Stimulated activated CD8-positive, alpha-beta memory T cell treated with anti-CD3 and anti-CD28 coated beads, Interleukin-4, amount 100 ng/mL, for 24 hours (primary cell): ENCODE measurements around the gene HAUS8.
A peak's percentile ranks its signal among the peaks of the same experiment; 100 is the strongest.
"Not testable (repeated sequence)": the region's sequence is repeated elsewhere in the genome, so short reads cannot be mapped to it uniquely, and the experiment has no call there.

Experiments used
- DNase-seq: peaks from one replicate; pipeline ENCODE4 v3.0.0-alpha.2; 2020; ENCODE audit warnings: low read depth

HAUS8 gene, protein sequence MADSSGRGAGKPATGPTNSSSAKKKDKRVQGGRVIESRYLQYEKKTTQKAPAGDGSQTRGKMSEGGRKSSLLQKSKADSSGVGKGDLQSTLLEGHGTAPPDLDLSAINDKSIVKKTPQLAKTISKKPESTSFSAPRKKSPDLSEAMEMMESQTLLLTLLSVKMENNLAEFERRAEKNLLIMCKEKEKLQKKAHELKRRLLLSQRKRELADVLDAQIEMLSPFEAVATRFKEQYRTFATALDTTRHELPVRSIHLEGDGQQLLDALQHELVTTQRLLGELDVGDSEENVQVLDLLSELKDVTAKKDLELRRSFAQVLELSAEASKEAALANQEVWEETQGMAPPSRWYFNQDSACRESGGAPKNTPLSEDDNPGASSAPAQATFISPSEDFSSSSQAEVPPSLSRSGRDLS

DNA sequence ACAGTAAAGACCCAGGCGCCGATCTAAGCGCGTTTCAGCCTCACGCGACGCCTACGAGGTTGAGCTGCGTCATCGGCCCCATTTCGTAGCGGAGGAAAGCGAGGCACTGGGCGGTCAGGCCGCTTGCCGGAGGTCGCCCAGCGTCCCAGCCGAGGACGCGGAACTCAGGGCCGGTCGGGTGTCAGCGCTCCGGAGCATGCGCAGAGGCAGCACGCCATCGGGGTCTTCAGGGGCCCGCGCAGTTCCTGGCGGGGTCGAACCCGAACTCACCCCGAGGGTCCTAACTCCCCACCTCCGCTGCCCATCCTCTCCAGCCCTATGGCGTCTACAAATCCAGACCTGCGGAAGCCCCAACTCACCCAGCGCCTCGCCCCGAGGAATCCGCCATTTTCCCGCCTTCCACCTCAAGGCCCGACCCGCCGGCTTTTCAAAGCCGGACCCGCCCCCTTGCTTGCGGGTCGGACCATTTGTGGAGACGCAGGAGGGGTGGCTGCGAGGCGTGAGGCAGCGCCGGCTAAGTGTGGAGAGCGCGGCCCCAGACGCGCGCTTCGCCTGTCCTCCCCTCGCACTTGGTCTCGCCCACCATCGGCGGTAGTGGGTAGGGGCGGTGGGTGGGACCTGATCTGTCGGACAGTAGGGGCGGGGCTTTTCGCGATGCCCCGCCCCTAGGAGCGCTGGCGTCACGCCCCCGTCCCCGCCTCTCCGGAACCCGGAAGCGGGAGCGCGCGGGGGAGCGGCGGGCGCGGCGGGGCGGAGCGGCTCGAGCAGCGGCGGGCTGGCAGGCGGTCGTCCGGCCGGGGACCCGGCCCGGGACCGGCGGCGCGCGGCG lies at the start of gene HAUS8, which contains the start of gene MYO9B:
HAUS8 (minus strand) TSS at position 418 of the 829 bp plus-strand sequence; CDS start at position 388, 30 bp downstream.
MYO9B (plus strand) TSS at position 743 of the 829 bp plus-strand sequence. CDS start 25,941 bp downstream, outside the sequence.
- DNase-seq = peak; percentile 99

DNA sequence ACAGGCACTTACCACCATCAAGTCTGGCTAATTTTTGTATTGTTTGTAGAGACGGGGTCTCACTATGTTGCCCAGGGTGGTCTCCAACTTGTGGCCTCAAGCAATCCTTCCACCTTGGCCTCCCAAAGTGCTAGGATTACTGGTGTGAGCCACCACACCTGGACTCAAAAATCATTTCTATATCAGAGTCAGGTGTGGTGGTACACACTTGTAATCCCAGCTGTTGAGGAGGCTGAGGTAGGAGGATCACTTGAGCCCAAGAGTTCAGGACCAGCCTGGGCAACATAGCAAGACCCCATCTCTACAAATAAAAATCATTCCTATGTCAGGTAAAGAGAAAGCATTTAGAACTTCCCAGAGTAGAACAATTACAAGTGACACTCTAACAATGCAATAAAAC lies 48.8 kb upstream of the HAUS8 start:
- no peak for DNase-seq

DNA sequence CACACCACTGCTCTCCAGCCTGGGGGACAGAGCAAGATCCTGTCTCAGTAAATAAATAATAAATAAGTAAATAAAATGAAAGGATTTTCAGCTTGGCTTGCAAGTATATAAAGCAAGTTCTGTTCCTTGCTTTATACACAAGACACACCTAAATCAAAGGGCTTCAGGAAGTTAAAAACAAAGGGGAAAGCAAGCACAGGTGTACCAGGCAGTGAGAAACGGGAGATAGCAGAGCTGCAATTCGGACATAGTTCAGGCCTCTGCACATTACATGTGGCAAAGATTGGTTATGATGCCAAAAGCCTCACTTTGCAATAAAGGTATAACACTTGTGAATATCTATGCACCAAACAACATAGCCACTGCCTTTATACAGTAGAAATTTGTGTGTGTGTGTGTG lies 47.8 kb upstream of the HAUS8 start:
- DNase-seq = no peak

DNA sequence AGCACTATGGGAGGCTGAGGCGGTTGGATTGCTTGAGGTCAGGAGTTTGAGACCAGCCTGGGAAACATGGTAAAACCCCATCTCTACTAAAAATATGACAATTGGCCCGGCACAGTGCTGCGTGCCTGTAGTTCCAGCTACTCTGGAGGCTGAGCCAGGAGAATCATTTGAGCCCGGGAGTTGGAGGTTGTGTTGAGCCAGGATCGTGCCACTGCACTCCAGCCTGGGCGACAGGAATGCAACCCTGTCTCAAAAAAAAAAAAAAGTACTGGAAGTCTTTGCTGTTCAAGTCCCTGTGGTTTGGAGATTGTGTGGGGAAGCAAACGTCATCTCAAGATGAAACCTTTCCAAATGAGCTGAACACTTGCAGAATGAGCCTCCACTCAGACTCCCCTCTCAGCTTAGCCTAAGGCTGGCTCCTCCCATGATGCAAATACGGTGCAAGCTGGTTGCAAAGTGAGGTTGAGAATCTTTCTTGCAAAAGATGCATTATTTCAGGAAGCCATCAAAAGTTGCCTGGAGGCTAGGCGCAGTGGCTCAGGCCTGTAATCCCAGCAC lies 46.6 kb upstream of the HAUS8 start:
- DNase-seq = no peak

DNA sequence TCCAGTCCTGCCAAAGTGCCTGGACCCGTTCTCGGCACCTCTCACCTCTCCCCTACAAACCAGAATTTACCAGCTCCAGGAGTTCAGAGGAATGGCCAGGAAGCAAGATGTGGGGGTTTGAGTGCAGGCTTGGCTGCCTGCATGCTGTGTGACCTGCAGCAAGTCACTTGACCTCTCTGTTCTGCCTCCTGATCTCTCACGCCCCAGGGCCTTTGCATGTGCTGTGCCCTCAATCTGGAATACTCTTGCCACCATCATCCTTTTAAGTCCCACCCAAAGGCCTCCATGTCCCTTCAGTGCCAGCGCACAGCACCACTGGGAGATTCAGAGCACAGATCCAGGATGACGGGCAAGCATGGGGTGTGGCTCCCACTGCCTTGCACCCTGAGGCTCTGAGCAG lies 43.7 kb upstream of the HAUS8 start:
- no peak for DNase-seq

DNA sequence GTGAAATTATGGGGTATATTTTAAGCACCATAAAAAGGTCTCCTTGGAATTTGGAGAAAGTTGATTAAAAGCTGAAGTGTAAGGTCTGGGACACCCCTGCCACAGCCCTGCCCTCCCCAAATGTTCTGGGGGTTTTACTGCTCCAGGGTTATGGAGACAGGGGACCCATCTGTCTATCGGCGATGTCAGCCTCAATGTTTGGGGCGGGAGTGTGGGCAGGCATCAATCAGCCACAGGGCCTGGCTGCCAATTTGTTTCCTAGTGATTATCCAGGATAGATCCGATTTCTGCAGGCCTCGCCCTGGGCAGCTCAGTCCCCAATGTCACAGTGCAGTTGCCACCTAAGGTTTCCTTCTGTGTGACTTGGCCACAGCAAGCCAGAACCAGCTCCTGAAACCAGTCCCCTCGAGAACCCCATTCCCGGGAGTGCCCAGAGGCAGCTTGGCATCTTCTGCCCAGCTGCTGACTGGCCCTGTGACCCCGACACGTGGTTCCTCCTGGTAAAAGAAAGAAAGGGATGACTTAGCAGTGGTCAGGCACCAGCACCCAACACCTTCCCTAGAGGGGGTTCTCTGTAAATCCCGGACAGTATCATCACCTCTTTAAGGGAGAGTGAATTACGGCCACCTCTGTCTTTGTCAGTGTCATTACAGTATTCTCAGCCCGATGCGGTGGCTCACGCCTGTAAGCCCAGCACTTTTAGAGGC lies 41.9 kb upstream of the HAUS8 start:
- DNase-seq = no peak

DNA sequence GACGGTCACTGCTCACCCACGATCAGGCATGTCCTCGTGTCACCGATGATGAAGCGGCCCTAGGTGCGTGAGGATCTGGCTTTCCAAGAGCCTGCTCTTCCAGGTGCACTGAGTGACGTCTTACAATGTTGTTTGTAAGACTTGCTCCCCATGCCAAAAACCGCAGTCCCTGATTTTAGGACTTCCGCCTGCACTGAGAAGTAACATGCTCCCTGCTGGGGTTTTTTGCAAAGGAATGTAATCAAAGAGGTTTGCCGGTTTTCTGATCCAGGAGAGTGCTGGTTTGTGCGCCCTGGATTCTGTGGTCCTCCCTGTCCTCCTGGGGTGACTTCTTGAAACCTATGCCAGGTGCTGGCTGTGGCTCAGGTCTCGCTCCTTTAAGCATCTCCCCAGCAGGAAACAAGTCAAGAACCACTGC lies 39.2 kb upstream of the HAUS8 start:
- DNase-seq = no peak

DNA sequence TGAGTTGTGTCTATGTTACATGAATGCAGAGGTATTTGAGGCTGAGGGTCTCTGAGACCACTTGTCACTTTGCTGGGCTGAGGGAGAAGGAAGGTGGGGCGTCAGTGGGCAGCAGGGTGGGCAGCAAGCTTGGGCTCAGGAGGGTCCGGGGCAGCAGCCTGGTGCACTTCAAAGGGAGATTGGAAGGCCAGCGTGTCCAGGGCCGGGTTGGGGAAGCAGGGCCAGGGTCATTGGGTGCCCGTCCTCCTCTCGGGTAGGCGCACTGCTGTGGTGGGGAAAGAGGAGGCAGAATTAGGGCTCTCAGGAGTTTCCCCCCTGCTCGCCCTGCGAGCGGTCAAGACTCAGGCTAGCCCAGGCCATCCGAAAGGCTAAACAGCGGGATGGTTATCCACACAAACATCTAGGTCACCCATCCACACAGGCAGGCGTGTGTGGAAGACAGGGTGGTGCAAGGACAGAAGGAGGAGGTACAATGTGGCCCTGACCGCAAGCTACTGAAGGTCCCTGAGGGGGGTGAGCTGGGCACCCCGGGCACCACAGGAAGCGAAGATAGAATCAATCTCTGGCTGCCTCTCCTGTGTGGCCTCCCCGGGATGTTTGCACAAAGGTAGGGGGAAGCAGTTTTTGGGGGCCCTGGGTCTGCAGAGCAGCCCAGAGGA lies 38.0 kb upstream of the HAUS8 start:
- no peak for DNase-seq

DNA sequence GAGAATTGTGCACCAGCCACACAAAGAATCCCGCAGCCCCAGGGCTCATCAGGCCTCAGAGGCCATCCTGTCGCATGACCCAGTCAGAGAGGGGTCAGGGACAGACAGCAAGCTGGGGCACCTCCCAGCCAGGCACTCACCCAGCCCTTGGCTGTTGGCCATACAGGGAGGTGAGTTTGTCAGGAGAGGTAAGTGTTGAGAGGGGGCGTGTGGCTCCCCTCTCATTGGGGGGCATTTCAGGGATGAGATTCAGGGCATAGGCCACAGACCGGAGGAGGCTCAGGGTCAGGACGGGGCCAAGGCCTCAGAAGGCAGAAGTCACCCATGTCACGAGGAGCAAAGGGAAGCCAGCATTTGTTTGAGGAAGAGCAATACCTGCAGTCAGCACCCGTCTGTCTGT lies 37.4 kb upstream of the HAUS8 start:
- no peak for DNase-seq

DNA sequence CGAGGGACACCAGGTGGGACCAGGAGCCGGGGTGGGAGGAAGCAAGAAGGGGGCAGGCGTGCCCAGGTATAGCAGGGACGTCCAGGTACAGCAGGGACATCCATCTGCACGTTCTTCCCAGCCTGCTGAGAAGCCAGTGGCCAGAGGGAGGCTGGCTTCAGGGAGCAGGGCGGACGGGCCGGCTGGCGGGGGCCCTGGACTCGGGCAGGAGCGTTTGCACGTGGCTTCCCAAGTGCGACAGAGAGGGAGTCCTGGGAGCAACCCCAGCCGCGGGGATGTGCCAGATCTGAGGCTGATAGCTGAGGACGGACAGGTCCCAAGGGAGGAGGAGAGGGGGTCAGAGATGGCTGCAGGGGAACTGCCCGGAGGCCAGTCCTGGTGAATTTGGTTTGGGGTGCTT lies 37.0 kb upstream of the HAUS8 start:
- DNase-seq = no peak

DNA sequence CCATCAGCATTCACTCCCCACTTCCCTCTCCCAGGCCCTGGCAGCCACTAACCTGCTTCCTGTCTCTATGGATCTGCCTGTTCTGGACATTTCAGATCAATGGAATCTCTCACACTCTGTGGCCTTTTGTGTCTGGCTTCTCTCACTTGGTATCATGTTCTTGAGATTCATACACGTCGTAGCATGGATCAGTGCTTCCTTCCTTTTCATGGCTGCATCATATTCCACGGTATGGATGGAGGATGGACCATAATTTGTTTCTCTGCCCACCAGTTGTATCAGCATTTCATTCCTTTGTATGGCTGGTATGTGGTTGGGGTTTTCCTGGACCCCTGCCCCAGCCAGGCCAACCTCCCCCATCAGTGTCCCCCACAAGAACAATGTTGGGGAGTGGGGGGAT lies 36.5 kb upstream of the HAUS8 start:
- no peak for DNase-seq

DNA sequence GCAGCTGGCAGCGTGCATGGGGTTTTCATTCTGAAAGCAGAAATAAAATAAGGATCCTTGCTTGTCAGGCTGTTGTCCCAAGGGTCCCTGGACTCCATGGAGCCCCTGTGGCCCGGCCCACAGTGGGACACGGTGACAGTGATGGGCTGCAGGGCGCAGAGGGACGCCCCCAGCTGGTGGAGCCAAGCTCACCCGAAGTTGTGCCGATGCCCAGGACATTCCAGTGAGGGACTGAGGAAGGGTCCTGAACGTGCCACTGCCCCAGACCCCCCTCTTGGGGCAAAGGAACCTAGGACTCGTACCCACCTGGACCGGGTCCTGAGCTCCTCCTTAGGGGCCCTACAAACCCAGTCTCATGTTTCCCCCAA lies 35.3 kb upstream of the HAUS8 start:
- DNase-seq = no peak

DNA sequence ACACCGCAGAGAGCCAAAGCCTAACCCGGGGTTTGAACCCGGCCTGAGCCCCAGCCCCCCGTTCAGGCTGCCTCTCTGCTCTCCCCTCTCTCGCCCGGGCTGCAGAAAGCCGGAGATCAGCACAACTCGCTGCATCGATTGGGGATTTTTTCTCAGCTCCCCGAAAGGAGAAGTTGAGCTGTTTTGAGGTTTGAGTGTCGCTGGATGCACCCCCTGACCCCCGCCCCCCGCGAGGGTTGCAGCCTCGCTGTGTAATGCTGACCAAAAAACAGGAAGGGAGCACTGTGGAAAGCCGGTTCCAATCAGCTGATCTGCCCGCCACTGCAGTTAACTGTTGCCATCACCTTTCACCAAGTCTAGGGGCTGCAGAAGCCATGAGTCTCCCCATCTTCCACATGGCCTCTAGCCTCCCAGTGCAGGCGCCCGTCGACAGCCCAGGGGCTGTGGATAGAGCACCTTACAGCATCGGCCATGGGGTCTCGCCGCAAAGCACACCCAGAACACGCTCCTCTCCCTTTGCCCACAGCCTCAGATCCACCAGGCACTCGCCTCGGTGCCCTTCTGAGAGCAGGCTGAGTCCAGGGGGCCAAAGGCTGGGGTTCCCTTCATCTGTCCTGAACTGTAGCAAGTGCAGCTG lies 34.8 kb upstream of the HAUS8 start:
- DNase-seq = no peak

DNA sequence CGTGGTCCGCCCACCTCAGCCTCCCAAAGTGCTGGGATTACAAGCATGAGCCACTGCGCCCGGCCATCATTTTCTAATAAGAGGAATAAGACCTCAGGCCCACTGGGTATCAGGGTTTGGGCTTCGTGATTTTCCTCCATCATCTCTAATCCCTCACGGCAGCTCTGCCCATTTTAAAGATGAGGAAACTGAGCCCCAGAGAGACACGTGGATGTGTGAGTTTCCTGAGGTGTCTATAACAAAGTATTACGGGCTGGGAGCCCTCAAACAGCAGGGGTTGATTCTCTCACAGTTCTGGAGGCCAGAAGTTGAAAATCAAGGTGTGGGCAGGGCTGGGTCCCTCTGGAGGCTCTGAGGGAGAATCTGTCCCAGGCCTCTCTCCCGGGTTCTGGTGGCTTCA lies 34.0 kb upstream of the HAUS8 start:
- no peak for DNase-seq

DNA sequence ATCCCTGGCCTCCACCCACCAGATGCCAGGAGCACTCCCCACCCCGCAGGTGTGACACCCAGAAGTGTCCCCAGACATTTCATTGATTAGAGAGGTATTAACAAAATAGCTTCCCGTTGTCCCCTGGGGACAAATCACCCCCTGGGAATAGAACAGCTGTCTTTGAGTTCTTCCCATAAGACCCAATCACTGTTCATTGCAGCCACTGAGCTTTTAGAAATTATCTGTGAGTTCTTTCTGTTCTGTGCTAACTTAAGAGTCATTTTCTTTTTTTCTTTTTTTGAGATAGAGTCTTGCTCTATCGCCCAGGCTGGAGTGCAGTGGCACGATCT lies 33.2 kb upstream of the HAUS8 start:
- no peak for DNase-seq

DNA sequence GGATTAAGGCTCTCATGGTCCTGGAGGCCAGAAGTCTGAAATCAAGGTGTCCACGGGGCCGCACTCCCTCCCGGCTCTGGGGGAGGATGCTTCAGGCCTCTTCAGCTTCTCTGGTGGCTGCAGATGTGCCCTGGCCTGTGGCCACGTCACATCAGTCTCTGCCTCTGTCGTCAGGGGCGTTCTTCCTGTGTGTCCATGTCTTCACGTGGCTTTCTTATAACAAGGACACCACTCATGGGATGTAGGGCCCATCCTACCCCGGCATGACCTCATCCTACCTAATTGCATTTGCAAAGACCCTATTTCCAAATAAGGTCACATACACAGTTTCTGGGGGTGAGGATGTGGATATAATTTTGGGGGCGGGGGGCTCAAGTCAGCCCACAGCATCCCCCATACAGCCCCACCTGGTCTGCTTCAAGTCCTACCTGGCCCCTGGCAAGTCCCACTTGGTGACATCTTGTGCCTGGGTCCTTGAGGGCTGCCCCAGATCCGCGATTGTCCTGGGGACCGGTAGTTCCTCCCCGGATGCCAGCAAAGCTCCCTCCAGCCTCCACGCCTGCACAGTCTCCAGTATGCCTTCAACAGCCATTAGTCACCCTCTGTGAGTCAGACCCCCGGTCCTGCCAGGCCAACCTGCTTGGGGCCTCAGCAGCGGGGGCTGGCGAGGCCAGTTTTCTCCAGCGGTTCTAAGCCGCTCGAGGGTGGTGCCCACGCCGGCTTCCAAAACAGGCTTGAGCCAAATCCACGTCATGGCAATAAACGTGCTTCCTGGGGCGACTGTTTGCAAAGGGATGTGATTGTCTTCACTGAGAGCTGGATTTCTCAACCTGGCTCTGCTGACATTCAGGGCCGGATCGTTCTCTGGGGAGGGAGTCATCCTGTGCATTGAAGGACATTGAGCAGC lies 32.5 kb upstream of the HAUS8 start:
- DNase-seq = peak; percentile 6

DNA sequence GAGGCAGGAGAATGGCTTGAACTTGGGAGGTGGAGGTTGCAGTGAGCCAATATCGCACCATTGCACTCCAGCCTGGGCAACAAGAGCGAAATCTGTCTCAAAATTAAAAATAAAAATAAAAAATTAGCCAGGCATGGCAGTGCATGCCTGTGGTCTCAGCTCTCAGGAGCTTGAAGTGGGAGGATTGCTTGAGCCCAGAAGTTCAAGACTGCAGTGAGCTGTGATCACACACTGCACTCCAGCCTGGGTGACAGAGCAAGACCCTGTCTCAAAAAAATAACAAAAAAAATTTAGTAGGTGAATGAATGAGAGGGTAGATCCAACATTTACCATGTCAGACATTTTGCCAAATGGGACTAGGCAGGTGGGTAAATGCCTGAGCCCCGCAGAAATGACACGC lies 31.7 kb upstream of the HAUS8 start:
- not testable (repeated sequence) for DNase-seq

DNA sequence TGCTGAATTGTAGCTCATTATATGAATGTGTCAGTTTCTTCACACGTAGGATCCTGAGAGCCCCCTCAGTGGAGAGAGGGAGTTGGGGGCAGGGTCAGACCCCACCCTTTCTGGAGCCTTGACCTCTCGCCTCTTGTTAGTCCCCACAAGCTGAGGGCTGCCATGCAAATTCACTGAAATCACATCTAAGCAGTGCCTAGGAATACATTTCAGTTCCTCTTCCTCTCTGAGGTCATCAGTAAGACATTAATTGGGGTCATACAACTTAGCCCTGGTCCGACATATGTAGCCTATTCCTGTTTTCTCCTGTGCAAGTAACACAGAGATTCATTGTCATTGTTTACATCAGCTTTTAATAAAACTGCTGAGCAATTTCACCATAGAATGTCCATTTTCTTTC lies 30.3 kb upstream of the HAUS8 start:
- DNase-seq = no peak

DNA sequence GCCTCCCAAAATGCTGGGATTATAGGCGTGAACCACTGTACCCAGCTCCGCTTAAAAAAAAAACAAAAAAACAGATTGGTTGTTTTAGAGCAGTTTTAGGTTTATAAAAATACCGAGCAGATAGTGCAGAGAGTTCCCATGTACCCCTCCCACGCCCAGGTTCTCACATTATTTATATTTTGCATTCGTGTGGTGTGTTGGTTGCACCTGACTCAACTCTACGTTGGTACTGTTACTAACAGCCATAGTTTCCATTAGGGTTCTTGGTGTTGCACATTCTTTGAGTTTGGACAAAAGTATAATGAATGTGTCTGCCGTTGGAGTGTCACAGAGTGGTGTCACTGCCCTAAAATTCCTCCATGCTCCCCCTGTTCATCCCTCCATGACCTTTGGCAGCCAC lies 29.4 kb upstream of the HAUS8 start:
- DNase-seq = no peak

DNA sequence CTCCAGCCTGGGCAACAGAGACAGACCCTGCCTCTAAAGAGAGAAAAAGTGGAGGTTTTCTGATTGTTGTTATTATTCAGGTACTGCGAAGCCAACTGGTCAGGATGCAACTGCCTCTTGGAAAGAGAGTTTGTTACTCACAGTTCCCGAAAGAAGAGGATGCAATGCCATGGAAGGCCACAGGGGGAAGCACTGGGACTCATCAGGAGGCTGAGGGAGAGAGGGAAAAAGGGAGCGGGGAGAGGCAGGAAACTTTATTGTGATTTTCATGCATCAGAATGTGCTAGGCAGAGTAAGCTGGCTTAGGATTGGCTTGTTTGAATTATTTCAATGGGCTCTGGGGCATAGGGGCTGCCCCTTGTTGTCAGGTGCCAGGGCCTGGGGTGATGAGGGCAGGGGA lies 27.9 kb upstream of the HAUS8 start:
- no peak for DNase-seq
